A549 (cell line): ENCODE data around the gene GABRR3. TPM values are rescaled to one million over a fixed set of nuclear protein-coding genes. Genes with fewer than 3 reads are reported as not detected.

Source experiments
- ATAC-seq, 2 experiments: fragments of 200-7000 bp in 1 of 2; fragments of >200 bp in 1 of 2; cut with Nextera tagmentation in 1 of 2; cut with Tn5 transposase in 1 of 2; 3 replicates each; pipeline versions ENCODE4 v1.8.0 to v1.9.1; 2018 to 2020; ENCODE audit warnings: mild to moderate bottlenecking in 1 of 2, moderate library complexity in 1 of 2
- CTCF ChIA-PET: fragments of 300-600 bp; sonication (Branson Sonifier 250); formaldehyde crosslinking; extraction: SDS; loops from one replicate; lab custom pipeline; 2021; ENCODE audit warnings: antibody characterized with exemption, inconsistent platforms; lab: Yijun Ruan, JAX
- POLR2A ChIA-PET: fragments of 350-600 bp; formaldehyde crosslinking; extraction: SDS; loops from one replicate; lab custom pipeline; 2021; ENCODE audit warnings: antibody characterized with exemption, inconsistent platforms; lab: Yijun Ruan, JAX
- DNase-seq, 2 experiments: peaks; one replicate each; pipeline versions ENCODE4 v3.0.0 to v3.0.0-alpha.2; 2011 to 2016; ENCODE audit warnings: low read depth in 1 of 2, low spot score in 1 of 2
- FAIRE-seq: peaks from 2 replicates; lab custom pipeline; 2011; peaks lifted over from hg19 to GRCh38; lab: Jason Lieb, UNC
- H3K27ac ChIP-seq, 2 experiments: fragments of >200 bp; sonication (Bioruptor Twin); formaldehyde crosslinking; 3 replicates each; pipeline ENCODE4 v1.5.1; 2016 to 2017
- H3K4me1 ChIP-seq: fragments of >200 bp; sonication (Bioruptor Twin); formaldehyde crosslinking; 3 replicates; pipeline ENCODE4 v1.6.1; 2016
- H3K4me2 ChIP-seq: fragments of >200 bp; sonication (Bioruptor Twin); formaldehyde crosslinking; 3 replicates; pipeline ENCODE4 v1.6.1; 2016
- H3K4me3 ChIP-seq: fragments of >200 bp; sonication (Bioruptor Twin); formaldehyde crosslinking; 3 replicates; pipeline ENCODE4 v1.5.1; 2016
- H3K9me3 ChIP-seq: fragments of >200 bp; sonication (Bioruptor Twin); formaldehyde crosslinking; 3 replicates; pipeline ENCODE4 v1.6.1; 2016
- ATOH8 ChIP-seq: fragments of 250-450 bp; sonication (Bioruptor Pico); IDR thresholded peaks from 2 replicates; pipeline ENCODE4 v1.5.0; 2020; ENCODE audit warnings: low read depth, mild to moderate bottlenecking, moderate library complexity
- CBX2 ChIP-seq: fragments of 200-600 bp; sonication (generic); IDR thresholded peaks from 2 replicates; pipeline ENCODE4 v1.6.1; 2016; ENCODE audit warnings: low read depth, mild to moderate bottlenecking, borderline replicate concordance
- CBX8 ChIP-seq: fragments of 200-600 bp; sonication (generic); IDR thresholded peaks from 2 replicates; pipeline ENCODE4 v1.6.1; 2016
- CEBPB ChIP-seq, 2 experiments: fragments of >200 bp in 1 of 2; sonication (Bioruptor Twin) in 1 of 2; formaldehyde crosslinking in 1 of 2; IDR thresholded peaks; 2 replicates each; pipeline ENCODE4 v1.6.1; 2012 to 2016
- CHD2 ChIP-seq: fragments of 150-350 bp; IDR thresholded peaks from 2 replicates; pipeline ENCODE4 v1.6.1; 2014; ENCODE audit warnings: low read length; ENCODE audit not compliant: partially characterized antibody
- EHMT2 ChIP-seq: fragments of 200-600 bp; sonication (generic); IDR thresholded peaks from 2 replicates; pipeline ENCODE4 v1.6.1; 2016; ENCODE audit warnings: antibody characterized with exemption, low read depth, mild to moderate bottlenecking, moderate library complexity
- GATA3 ChIP-seq: IDR thresholded peaks from 2 replicates; pipeline ENCODE4 v1.6.1; 2012; ENCODE audit warnings: borderline replicate concordance
- HES2 ChIP-seq: fragments of >200 bp; sonication (Bioruptor Twin); formaldehyde crosslinking; IDR thresholded peaks from 2 replicates; pipeline ENCODE4 v1.6.1; 2016
- HEYL ChIP-seq: fragments of 250-450 bp; sonication (Bioruptor Pico); IDR thresholded peaks from 2 replicates; pipeline ENCODE4 v1.8.0; 2021; ENCODE audit warnings: mild to moderate bottlenecking, moderate library complexity
- HMGXB4 ChIP-seq: fragments of 250-450 bp; sonication (Bioruptor Pico); IDR thresholded peaks from 2 replicates; pipeline ENCODE4 v1.5.0; 2021; ENCODE audit warnings: mild to moderate bottlenecking, moderate library complexity, borderline replicate concordance
- HOXB13 ChIP-seq: fragments of 250-450 bp; sonication (Bioruptor Pico); IDR thresholded peaks from 2 replicates; pipeline ENCODE4 v1.5.0; 2020; ENCODE audit warnings: low read depth, mild to moderate bottlenecking, moderate library complexity
- JUN ChIP-seq, 2 experiments: fragments of >200 bp; sonication (Bioruptor Twin); formaldehyde crosslinking; IDR thresholded peaks; 2 replicates in 1 of 2; 3 replicates in 1 of 2; pipeline ENCODE4 v1.6.1; 2016 to 2017
- MAFK ChIP-seq: fragments of 450-650 bp; IDR thresholded peaks from 2 replicates; pipeline ENCODE4 v1.6.1; 2014; ENCODE audit not compliant: partially characterized antibody
- MAZ ChIP-seq: fragments of 150-350 bp; IDR thresholded peaks from 2 replicates; pipeline ENCODE4 v1.6.1; 2014; ENCODE audit warnings: antibody characterized with exemption, low read depth, low read length, borderline replicate concordance
- MYC ChIP-seq: IDR thresholded peaks from 2 replicates; pipeline ENCODE4 v1.6.1; 2012; ENCODE audit warnings: mild to moderate bottlenecking, inconsistent platforms, low read length, improper control_type of control experiment, borderline replicate concordance
- NFE2L2 ChIP-seq: fragments of 150-350 bp; conservative IDR thresholded peaks from 2 replicates; pipeline ENCODE4 v1.6.1; 2014; ENCODE audit warnings: low read length
- NR3C1 ChIP-seq: fragments of >200 bp; sonication (Bioruptor Twin); formaldehyde crosslinking; IDR thresholded peaks from 3 replicates; pipeline ENCODE4 v1.6.1; 2017
- RFX5 ChIP-seq: fragments of 450-650 bp; IDR thresholded peaks from 2 replicates; pipeline ENCODE4 v1.7.1; 2014; ENCODE audit warnings: antibody characterized with exemption, mild to moderate bottlenecking, moderate library complexity
- RNF2 ChIP-seq: fragments of 200-600 bp; sonication (generic); IDR thresholded peaks from 2 replicates; pipeline ENCODE4 v1.6.1; 2016; ENCODE audit warnings: low read depth, mild to moderate bottlenecking, antibody characterized with exemption, moderate library complexity, borderline replicate concordance
- SMC3 ChIP-seq: fragments of >200 bp; sonication (Bioruptor Twin); formaldehyde crosslinking; IDR thresholded peaks from 3 replicates; pipeline ENCODE4 v1.6.1; 2018; ENCODE audit warnings: inconsistent platforms
- TFCP2L1 ChIP-seq: fragments of 250-450 bp; sonication (Bioruptor Pico); IDR thresholded peaks from 2 replicates; pipeline ENCODE4 v1.5.0; 2021; ENCODE audit warnings: mild to moderate bottlenecking
- TP53 ChIP-seq: fragments of 250-450 bp; sonication (Bioruptor Pico); IDR thresholded peaks from 2 replicates; pipeline ENCODE4 v1.5.0; 2021; ENCODE audit warnings: mild to moderate bottlenecking, moderate library complexity
- ZC3H11A ChIP-seq: fragments of 450-650 bp; IDR thresholded peaks from 2 replicates; pipeline ENCODE4 v1.6.1; 2014; ENCODE audit warnings: antibody characterized with exemption, mild to moderate bottlenecking
- ZFP36 ChIP-seq: fragments of 450-650 bp; IDR thresholded peaks from 2 replicates; pipeline ENCODE4 v1.6.1; 2014; ENCODE audit warnings: borderline replicate concordance; ENCODE audit not compliant: partially characterized antibody
- ZNF302 ChIP-seq: fragments of 250-450 bp; sonication (Bioruptor Pico); IDR thresholded peaks from 2 replicates; pipeline ENCODE4 v1.9.0; 2021; ENCODE audit warnings: inconsistent platforms, mild to moderate bottlenecking, moderate library complexity
- WGBS: methylation state at CpG from one replicate; pipeline ENCODE4 v1.1.6; 2017; ENCODE audit errors: missing lambda C conversion rate; 5-methylcytosine and 5-hydroxymethylcytosine counted together
- polyA plus RNA-seq, 4 experiments: library from polyadenylated mRNA; depleted of rRNA in 3 of 4; stranded (reverse); fragments of >200 nt; fragmentation: RNase III in 1 of 4; extraction: RNeasy Plus Mini Kit Qiagen cat#74134 plus additional on column Dnase treatment in 1 of 4; gene quantifications; 2 replicates in 3 of 4; 3 replicates in 1 of 4; pipeline ENCODE4 v1.2.3, GENCODE V29; 2011 to 2017
- TF ChIP-seq, protein P1 (sequence below): IDR thresholded peaks from 2 replicates; pipeline ENCODE4 v1.6.1; 2012; ENCODE audit warnings: low read depth, borderline replicate concordance

The GABRR3 gene
- polyA plus RNA-seq, 2 of the 4 experiments (the other 2 are of a cell fraction): not detected

DNA sequence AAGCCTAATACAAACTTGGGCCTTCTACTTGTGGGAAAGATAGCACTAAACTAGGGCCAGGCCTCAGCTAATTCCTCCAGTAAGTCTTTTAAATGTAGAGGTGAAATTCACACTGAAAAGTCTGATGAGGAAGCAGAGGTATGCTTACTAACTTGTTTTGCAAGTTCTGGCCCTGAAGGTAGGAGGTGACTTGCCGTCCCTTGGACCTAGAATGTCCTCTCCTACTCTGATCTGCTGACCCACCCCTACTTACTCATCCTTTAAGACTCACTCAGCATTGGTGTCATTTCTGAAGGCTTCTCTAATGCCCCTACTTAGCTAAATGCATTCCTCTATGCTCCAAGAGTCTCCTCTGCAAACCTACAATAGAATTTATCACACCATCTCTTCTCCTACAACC lies 82.2 kb downstream of the GABRR3 start (continued):
- TF ChIP-seq, protein P1, sequence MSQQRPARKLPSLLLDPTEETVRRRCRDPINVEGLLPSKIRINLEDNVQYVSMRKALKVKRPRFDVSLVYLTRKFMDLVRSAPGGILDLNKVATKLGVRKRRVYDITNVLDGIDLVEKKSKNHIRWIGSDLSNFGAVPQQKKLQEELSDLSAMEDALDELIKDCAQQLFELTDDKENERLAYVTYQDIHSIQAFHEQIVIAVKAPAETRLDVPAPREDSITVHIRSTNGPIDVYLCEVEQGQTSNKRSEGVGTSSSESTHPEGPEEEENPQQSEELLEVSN: no peak
- no peak for TF ChIP-seq CHD2

DNA sequence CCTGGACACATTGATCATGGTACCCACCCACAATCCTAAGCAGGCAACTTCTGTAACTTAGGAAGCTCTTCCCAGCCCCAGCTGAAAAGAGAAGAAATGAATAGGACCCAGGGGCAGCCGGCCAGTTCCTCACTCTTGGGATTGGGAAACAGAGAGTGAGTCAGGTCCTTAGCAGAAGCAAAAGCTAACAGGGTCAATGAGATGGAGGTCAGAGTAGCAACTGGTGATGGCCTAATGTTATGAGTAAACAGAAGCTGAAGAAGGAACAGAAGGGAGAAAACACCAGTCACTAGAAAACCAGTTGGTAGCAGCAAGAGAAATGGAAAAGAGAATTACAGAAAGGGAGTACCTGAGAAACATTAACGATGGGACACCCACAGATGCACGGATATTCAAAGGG lies 82.8 kb downstream of the GABRR3 start:
- Histone ChIP-seq H3K4me3 (no peak overlapping the region), H3K9me3 (no peaks in the 10 kb centered on the region), H3K4me2 (no peak overlapping the region), H3K27ac (no peak overlapping the region), H3K4me1 (no peaks in the 10 kb centered on the region)
- TF ChIP-seq ATOH8 (CRISPR knock-in tag): no peak
- CTCF ChIA-PET: interaction anchor here (0.6 to 1.4 kb wide), 3 partner anchors 9 to 158 kb away, joined by 3 to 4 read pairs (median 3); no protein-coding TSS in a partner anchor
- FAIRE-seq (no peak), ATAC-seq (peak in 1 of 2 experiments; percentile 53; a peak in 3 of 6 replicates), DNase-seq (no peak)
- 87% methylated on average over 3 of the region's 3 CpGs for WGBS
- POLR2A ChIA-PET: no interaction called here

DNA sequence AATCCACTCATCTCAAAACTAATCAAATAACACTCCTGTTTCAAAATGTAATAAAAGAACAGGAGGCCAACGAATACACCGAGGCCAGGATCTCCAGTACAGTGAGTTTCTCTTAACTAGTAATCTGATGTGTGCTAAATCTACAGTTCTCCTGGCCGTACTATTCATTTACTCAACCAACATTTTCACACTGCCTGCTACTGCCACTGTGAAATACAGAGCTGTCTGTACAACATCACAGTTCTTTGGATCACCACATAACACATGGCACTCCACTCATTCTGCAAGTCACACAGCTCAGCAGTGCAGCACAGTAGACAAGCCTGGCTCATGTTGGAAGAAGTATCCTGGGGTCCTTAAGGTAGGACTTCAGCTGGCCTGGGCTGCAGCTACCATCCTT lies 84.8 kb downstream of the GABRR3 start:
- FAIRE-seq: no peak
- CTCF ChIA-PET: interaction anchor here (0.9 to 1.7 kb wide), 3 partner anchors 13 to 156 kb away, joined by 3 to 4 read pairs (median 3); no protein-coding TSS in a partner anchor
- no peak overlapping the region for H3K4me3 ChIP-seq
- H3K4me1 ChIP-seq: no peaks in the 10 kb centered on the region
- 93% methylated on average over 3 of the region's 3 CpGs for WGBS
- TF ChIP-seq ZC3H11A (no peak), EHMT2 (no peak), JUN (IDR thresholded peaks at IDR 0.05) (no peak), MYC (no peak), CEBPB (IDR thresholded peaks at IDR 0.05) (no peak), CBX2 (no peak), MAZ (no peak), RNF2 (no peak), MAFK (no peak), NFE2L2 (no peak), NR3C1 (no peak), HOXB13 (no peak)
- TF ChIP-seq, all 56 proteins: peak for 0
- ATAC-seq: no peak
- no peak for DNase-seq
- Histone ChIP-seq H3K27ac (no peak overlapping the region), H3K4me2 (no peak overlapping the region), H3K9me3 (no peaks in the 10 kb centered on the region)
- POLR2A ChIA-PET: interaction anchor here (1.0 kb wide), 1 partner anchor 21 kb away, joined by 3 read pairs; no protein-coding TSS in a partner anchor

DNA sequence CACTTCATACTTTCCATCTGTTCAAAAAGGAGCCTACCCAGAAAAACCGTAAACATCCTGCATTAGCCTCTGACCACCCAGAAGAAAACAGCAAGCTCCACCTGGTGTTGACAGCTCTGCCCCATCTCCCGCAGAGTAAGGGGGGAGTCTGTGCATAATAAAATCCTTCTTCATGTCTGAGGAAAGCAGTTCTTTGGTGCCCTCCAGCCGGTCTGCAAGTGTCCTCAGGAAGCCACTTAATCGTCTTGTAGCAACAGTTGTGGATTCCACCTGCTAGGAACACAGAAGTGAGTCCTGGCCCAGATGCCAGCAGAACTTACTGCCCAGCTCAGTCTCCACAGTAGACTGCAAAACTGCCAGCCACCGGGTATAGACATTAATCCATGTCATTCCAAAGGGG lies 85.4 kb downstream of the GABRR3 start:
- no peak for ATAC-seq
- Histone ChIP-seq H3K4me2 (no peak overlapping the region), H3K9me3 (no peaks in the 10 kb centered on the region), H3K27ac (no peak overlapping the region)
- no peak for TF ChIP-seq ZFP36
- no peak for TF ChIP-seq TP53 (CRISPR knock-in tag)
- TF ChIP-seq HMGXB4 (CRISPR knock-in tag): no peak
- TF ChIP-seq ZNF302: no peak
- no peak for TF ChIP-seq SMC3
- TF ChIP-seq HOXB13: no peak
- no peak for TF ChIP-seq HEYL (CRISPR knock-in tag)
- TF ChIP-seq TFCP2L1 (CRISPR knock-in tag): no peak
- no peak for TF ChIP-seq RFX5
- TF ChIP-seq GATA3: no peak
- no peak for TF ChIP-seq CBX8
- TF ChIP-seq MAZ: no peak
- TF ChIP-seq HES2: no peak
- TF ChIP-seq, all 56 proteins: peak for 0
- DNase-seq (no peak), FAIRE-seq (no peak)
- CTCF ChIA-PET: interaction anchor here (1.7 kb wide), 1 partner anchor 12 kb away, joined by 4 read pairs; no protein-coding TSS in a partner anchor
- Histone ChIP-seq H3K4me1 (no peaks in the 10 kb centered on the region), H3K4me3 (no peak overlapping the region)
- POLR2A ChIA-PET: interaction anchor here (1.0 kb wide), 1 partner anchor 22 kb away, joined by 3 read pairs; no protein-coding TSS in a partner anchor
- 82% methylated on average over 5 of the region's 5 CpGs for WGBS
